K562 (cell line): ENCODE results near the gene RPL28. TPM values are rescaled to one million over a fixed set of nuclear protein-coding genes. Genes with fewer than 3 reads are reported as not detected.
A peak's percentile ranks its signal among the peaks of the same experiment; 100 is the strongest.

Source experiments
- BHLHE40 ChIP-seq: IDR thresholded peaks from 2 replicates; pipeline ENCODE4 v1.6.1; 2011; ENCODE audit warnings: low read length, improper control_type of control experiment
- BRCA1 ChIP-seq, 2 experiments: fragments of 450-650 bp in 1 of 2; sonication (generic) in 1 of 2; formaldehyde crosslinking in 1 of 2; IDR thresholded peaks; 2 replicates each; pipeline versions ENCODE4 v1.5.0 to v1.6.1; 2017 to 2020; ENCODE audit warnings: mild to moderate bottlenecking in 1 of 2, missing genetic modification reagents in 1 of 2
- BRD4 ChIP-seq: fragments of 200-600 bp; sonication (generic); IDR thresholded peaks from 2 replicates; pipeline ENCODE4 v1.6.1; 2017; ENCODE audit warnings: inconsistent platforms
- CC2D1A ChIP-seq: fragments of 450-650 bp; IDR thresholded peaks from 2 replicates; pipeline ENCODE4 v1.6.1; 2017; ENCODE audit warnings: mild to moderate bottlenecking
- DIDO1 ChIP-seq: fragments of 450-650 bp; IDR thresholded peaks from 2 replicates; pipeline ENCODE4 v1.6.1; 2016; ENCODE audit warnings: low read depth, missing biosample characterization, missing genetic modification characterization
- ELF1 ChIP-seq: fragments of 200-800 bp; sonication (Bioruptor generic); IDR thresholded peaks from 2 replicates; pipeline ENCODE4 v1.6.1; 2016; ENCODE audit warnings: missing genetic modification characterization, missing compliant biosample characterization
- FOXP1 ChIP-seq: sonication (generic); formaldehyde crosslinking; IDR thresholded peaks from 2 replicates; pipeline ENCODE4 v1.8.0; 2022; ENCODE audit warnings: mild to moderate bottlenecking, missing genetic modification reagents
- HDAC8 ChIP-seq: fragments of 450-650 bp; IDR thresholded peaks from 2 replicates; pipeline ENCODE4 v1.6.1; 2016; ENCODE audit warnings: mild to moderate bottlenecking, missing genetic modification characterization, moderate library complexity, missing compliant biosample characterization
- HMGN3 ChIP-seq: IDR thresholded peaks from 2 replicates; pipeline ENCODE4 v1.6.1; 2011; ENCODE audit warnings: borderline replicate concordance, low read depth, mild to moderate bottlenecking, mixed read lengths, low read length; ENCODE audit not compliant: insufficient read length; ENCODE audit errors: extremely low read depth
- MTA3 ChIP-seq: fragments of 450-650 bp; formaldehyde crosslinking; IDR thresholded peaks from 2 replicates; pipeline ENCODE4 v1.6.1; 2017; ENCODE audit warnings: mild to moderate bottlenecking, borderline replicate concordance
- NFATC3 ChIP-seq: fragments of 450-650 bp; IDR thresholded peaks from 2 replicates; pipeline ENCODE4 v1.6.1; 2017; ENCODE audit warnings: mild to moderate bottlenecking
- NFIC ChIP-seq: fragments of 450-650 bp; IDR thresholded peaks from 2 replicates; pipeline ENCODE4 v1.6.1; 2017; ENCODE audit warnings: mild to moderate bottlenecking, inconsistent platforms
- NR2C2 ChIP-seq, 2 experiments: fragments of 200-800 bp in 1 of 2; sonication (Bioruptor generic) in 1 of 2; sonication (generic) in 1 of 2; formaldehyde crosslinking in 1 of 2; IDR thresholded peaks; 2 replicates each; pipeline versions ENCODE4 v1.6.1 to v1.8.0; 2016 to 2022; ENCODE audit warnings: mild to moderate bottlenecking in 1 of 2, missing compliant biosample characterization in 1 of 2, missing genetic modification characterization in 1 of 2, missing genetic modification reagents in 1 of 2
- PHB2 ChIP-seq: fragments of 450-650 bp; IDR thresholded peaks from 2 replicates; pipeline ENCODE4 v1.6.1; 2017; ENCODE audit warnings: low read depth
- PML ChIP-seq: IDR thresholded peaks from 2 replicates; pipeline ENCODE4 v1.6.1; 2012; ENCODE audit warnings: low read length, inconsistent platforms
- SIN3B ChIP-seq: fragments of 450-650 bp; IDR thresholded peaks from 2 replicates; pipeline ENCODE4 v1.6.1; 2017; ENCODE audit warnings: low read depth, mild to moderate bottlenecking, moderate library complexity
- SRSF3 ChIP-seq: fragments of 200-400 bp; formaldehyde crosslinking; IDR thresholded peaks from 2 replicates; pipeline ENCODE4 v1.6.1; 2016; ENCODE audit warnings: mild to moderate bottlenecking, low read length, moderate library complexity; ENCODE audit not compliant: insufficient read depth
- polyA plus RNA-seq, 8 experiments: library from polyadenylated mRNA; depleted of rRNA in 4 of 8; stranded (reverse) in 5 of 8; unstranded in 3 of 8; fragments of >200 nt; fragmentation: Nextera tagmentation in 2 of 8; fragmentation: Illumina TruSeq in 1 of 8; extraction: Ambion mirVana in 2 of 8; extraction: Trizol in 1 of 8; gene quantifications; 2 replicates each; pipeline versions ENCODE4 v1.2.1 to v1.2.3, GENCODE V29; 2011 to 2014; ENCODE audit warnings: inconsistent platforms in 1 of 8, missing spikeins in 1 of 8
- total RNA-seq, 7 experiments: library from RNA; depleted of rRNA in 6 of 7; stranded (reverse); fragments of >200 nt in 6 of 7; fragmentation: Illumina TruSeq in 2 of 7; extraction: Trizol in 2 of 7; gene quantifications; 2 replicates each; pipeline versions ENCODE4 v1.2.1 to v1.2.3, GENCODE V29; 2011 to 2021; ENCODE audit warnings: low replicate concordance in 1 of 7
- TF ChIP-seq, protein P1 (sequence below): fragments of 250-450 bp; sonication (Bioruptor Pico); IDR thresholded peaks from 2 replicates; pipeline ENCODE4 v1.9.0; 2021; ENCODE audit warnings: mild to moderate bottlenecking, inconsistent platforms
- TF ChIP-seq, protein P2 (sequence below), 2 experiments: IDR thresholded peaks; 2 replicates each; pipeline ENCODE4 v1.6.1; 2012; ENCODE audit warnings: improper control_type of control experiment in 2 of 2, low read depth in 2 of 2, low read length in 2 of 2, borderline replicate concordance in 1 of 2
- TF ChIP-seq, protein P3 (sequence below): fragments of 450-650 bp; IDR thresholded peaks from 2 replicates; pipeline ENCODE4 v1.6.1; 2016
- TF ChIP-seq, protein P4 (sequence below): fragments of 450-650 bp; formaldehyde crosslinking; IDR thresholded peaks from 2 replicates; pipeline ENCODE4 v1.4.0; 2022; ENCODE audit warnings: missing genetic modification characterization

Gene RPL28
- total and polyA plus RNA-seq, 9 of the 15 experiments (the other 6 are each of a cell fraction or from before 2014, with no cell fraction given): 124 to 3,106 (median 622) TPM

DNA sequence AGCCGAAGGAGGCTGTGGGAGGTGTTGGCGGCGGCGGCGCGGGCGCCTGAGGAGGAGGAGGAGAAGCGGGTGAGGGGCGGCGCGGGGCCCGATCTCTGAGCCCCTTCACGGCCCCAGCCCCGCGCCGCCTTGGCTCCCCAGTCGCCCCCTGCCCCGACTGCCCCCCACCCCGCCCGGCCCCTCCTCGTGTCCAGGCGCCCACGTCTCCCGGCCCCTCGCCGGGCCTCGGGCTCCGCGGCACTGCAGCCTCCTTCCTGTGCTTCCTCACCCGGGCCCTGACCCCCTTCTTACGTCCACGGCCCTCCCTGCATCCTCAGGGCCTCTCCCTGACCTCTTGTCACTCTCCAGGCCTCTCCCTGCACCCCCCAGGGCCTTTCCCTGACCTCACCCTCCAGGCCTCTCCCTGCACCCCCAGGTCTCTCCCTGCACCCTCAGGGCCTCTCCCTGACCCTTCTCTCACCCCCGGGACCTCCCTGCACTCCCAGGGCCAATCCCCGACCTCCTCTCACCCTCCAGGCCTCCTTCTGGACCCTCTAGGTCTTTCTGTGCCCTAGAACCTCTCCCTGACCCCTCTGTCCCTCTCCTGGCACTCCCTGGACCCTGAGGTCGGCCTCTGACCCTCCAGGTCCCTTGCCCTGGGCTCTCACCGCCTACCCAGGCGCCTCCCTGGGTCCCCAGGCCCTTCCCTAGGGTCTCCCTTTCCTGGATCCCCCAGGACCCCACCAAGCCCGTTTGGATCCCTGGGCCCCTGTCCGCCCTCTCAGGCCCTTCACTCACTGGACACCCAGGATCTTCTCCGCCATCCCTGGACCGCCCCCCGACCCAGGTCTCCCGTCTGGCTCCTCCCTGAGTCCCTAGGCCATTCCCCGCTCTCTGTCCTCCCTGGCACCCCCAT, 45.6 kb upstream of the RPL28 start (continued):
- TF ChIP-seq HMGN3 (peak; percentile 79), HDAC8 (tag) (no peak), NR2C2 (CRISPR knock-in tag; IDR thresholded peaks at IDR 0.05) (no peak), NR2C2 (tag; IDR thresholded peaks at IDR 0.05) (peak; percentile 67), SIN3B (no peak), PHB2 (no peak), BRCA1 (IDR thresholded peaks at IDR 0.05) (no peak), BRCA1 (CRISPR knock-in tag; IDR thresholded peaks at IDR 0.05) (no peak), MTA3 (no peak), PML (no peak), FOXP1 (CRISPR knock-in tag) (peak; percentile 68; the same call in 1 of the 2 replicates), BRD4 (no peak), NFIC (peak; percentile 34; the same call in 1 of the 2 replicates), DIDO1 (tag) (no peak), CC2D1A (no peak), ELF1 (tag) (no peak), SRSF3 (no peak), BHLHE40 (no peak), NFATC3 (no peak)
- TF ChIP-seq, protein P1, sequence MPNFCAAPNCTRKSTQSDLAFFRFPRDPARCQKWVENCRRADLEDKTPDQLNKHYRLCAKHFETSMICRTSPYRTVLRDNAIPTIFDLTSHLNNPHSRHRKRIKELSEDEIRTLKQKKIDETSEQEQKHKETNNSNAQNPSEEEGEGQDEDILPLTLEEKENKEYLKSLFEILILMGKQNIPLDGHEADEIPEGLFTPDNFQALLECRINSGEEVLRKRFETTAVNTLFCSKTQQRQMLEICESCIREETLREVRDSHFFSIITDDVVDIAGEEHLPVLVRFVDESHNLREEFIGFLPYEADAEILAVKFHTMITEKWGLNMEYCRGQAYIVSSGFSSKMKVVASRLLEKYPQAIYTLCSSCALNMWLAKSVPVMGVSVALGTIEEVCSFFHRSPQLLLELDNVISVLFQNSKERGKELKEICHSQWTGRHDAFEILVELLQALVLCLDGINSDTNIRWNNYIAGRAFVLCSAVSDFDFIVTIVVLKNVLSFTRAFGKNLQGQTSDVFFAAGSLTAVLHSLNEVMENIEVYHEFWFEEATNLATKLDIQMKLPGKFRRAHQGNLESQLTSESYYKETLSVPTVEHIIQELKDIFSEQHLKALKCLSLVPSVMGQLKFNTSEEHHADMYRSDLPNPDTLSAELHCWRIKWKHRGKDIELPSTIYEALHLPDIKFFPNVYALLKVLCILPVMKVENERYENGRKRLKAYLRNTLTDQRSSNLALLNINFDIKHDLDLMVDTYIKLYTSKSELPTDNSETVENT (CRISPR knock-in tag): 0 out of 2 replicates have a peak, but pooled peaks have one; percentile 63
- TF ChIP-seq, protein P2, sequence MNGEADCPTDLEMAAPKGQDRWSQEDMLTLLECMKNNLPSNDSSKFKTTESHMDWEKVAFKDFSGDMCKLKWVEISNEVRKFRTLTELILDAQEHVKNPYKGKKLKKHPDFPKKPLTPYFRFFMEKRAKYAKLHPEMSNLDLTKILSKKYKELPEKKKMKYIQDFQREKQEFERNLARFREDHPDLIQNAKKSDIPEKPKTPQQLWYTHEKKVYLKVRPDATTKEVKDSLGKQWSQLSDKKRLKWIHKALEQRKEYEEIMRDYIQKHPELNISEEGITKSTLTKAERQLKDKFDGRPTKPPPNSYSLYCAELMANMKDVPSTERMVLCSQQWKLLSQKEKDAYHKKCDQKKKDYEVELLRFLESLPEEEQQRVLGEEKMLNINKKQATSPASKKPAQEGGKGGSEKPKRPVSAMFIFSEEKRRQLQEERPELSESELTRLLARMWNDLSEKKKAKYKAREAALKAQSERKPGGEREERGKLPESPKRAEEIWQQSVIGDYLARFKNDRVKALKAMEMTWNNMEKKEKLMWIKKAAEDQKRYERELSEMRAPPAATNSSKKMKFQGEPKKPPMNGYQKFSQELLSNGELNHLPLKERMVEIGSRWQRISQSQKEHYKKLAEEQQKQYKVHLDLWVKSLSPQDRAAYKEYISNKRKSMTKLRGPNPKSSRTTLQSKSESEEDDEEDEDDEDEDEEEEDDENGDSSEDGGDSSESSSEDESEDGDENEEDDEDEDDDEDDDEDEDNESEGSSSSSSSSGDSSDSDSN (IDR thresholded peaks at IDR 0.05; ENCODE audit: borderline replicate concordance in 1 of 2, low read depth in 2 of 2, low read length in 2 of 2): 0 out of 4 replicates have a peak, but pooled peaks of 1 of the 2 experiments have one; percentile 14
- TF ChIP-seq, protein P3, sequence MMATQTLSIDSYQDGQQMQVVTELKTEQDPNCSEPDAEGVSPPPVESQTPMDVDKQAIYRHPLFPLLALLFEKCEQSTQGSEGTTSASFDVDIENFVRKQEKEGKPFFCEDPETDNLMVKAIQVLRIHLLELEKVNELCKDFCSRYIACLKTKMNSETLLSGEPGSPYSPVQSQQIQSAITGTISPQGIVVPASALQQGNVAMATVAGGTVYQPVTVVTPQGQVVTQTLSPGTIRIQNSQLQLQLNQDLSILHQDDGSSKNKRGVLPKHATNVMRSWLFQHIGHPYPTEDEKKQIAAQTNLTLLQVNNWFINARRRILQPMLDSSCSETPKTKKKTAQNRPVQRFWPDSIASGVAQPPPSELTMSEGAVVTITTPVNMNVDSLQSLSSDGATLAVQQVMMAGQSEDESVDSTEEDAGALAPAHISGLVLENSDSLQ: no peak
- TF ChIP-seq, protein P4, sequence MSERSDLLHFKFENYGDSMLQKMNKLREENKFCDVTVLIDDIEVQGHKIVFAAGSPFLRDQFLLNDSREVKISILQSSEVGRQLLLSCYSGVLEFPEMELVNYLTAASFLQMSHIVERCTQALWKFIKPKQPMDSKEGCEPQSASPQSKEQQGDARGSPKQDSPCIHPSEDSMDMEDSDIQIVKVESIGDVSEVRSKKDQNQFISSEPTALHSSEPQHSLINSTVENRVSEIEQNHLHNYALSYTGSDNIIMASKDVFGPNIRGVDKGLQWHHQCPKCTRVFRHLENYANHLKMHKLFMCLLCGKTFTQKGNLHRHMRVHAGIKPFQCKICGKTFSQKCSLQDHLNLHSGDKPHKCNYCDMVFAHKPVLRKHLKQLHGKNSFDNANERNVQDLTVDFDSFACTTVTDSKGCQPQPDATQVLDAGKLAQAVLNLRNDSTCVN: no peak
